WTC11 (cell line): ENCODE results near the gene PIP.
"Not testable (repeated sequence)": the region's sequence is repeated elsewhere in the genome, so short reads cannot be mapped to it uniquely, and the experiment has no call there.

Source experiments
- CREB1 ChIP-seq: sonication (generic); formaldehyde crosslinking; IDR thresholded peaks from 2 replicates; pipeline ENCODE4 v1.8.0; 2023; ENCODE audit warnings: mild to moderate bottlenecking, missing genetic modification reagents
- TF ChIP-seq, protein P1 (sequence below): fragments of 200-600 bp; IDR thresholded peaks from 2 replicates; pipeline ENCODE4 v1.8.0; 2022; ENCODE audit warnings: antibody characterized with exemption

GRCh38 chr7:143158617-143159016 lies 26.7 kb downstream of the PIP start:
- TF ChIP-seq, protein P1, sequence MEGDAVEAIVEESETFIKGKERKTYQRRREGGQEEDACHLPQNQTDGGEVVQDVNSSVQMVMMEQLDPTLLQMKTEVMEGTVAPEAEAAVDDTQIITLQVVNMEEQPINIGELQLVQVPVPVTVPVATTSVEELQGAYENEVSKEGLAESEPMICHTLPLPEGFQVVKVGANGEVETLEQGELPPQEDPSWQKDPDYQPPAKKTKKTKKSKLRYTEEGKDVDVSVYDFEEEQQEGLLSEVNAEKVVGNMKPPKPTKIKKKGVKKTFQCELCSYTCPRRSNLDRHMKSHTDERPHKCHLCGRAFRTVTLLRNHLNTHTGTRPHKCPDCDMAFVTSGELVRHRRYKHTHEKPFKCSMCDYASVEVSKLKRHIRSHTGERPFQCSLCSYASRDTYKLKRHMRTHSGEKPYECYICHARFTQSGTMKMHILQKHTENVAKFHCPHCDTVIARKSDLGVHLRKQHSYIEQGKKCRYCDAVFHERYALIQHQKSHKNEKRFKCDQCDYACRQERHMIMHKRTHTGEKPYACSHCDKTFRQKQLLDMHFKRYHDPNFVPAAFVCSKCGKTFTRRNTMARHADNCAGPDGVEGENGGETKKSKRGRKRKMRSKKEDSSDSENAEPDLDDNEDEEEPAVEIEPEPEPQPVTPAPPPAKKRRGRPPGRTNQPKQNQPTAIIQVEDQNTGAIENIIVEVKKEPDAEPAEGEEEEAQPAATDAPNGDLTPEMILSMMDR: not testable (repeated sequence)
- not testable (repeated sequence) for TF ChIP-seq CREB1
